ENCODE results near the gene ZNF487.
"Not testable (repeated sequence)": the region's sequence is repeated elsewhere in the genome, so short reads cannot be mapped to it uniquely, and the experiment has no call there.

ZNF487 gene

DNA sequence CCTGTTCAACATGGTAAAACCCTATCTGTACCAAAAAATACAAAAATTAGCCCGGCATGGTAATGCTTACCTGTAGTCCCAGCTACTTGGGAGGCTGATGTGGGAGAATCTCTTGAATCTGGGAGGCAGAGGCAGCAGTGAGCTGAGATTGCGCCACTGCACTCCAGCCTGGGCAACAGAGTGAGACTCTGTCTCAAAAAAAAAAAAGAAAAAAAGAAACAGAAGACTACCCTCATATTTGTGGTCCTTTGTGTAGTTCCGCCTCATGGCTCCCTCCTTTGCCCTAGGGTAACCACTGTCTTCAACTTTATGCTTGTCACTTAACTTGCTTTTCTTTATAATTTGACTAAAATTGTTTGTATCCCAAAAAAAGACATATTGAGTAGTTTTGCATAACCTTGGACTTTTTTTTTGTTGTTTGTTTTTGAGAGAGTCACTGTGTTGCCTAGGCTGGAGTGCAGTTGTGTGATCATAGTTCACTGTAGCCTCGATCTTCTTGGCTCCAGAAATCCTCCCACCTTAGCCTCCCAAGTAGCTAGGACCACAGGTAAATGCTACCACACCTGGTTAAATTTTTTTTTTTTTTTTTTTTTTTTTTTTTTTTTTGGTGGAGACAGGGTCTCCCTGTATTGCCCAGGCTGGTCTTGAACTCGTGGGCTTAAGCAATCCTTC is 3.7 kb downstream of the ZNF487 start:
- no peak for DNase-seq (ENCODE audit: low spot score)

DNA sequence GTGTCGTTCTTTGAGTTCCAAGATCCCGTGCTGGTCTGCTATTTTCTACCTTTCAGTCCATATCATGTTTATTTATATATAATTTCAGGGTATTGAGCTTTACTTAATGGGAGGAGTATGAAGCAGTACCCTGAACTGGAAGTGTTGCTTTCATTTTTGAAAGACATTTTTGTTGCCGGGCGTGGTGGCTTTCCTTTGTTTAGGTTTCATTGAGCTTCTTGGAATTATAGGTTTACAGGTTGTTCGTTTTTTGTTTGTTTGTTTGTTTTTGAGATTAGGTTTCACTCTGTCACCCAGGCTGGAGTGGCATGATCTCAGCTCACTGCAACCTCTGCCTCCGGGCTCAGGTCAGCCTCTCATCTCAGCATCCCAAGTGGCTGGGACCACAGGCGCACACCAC is 7.4 kb downstream of the ZNF487 start:
- no peak for DNase-seq (ENCODE audit: low spot score)

DNA sequence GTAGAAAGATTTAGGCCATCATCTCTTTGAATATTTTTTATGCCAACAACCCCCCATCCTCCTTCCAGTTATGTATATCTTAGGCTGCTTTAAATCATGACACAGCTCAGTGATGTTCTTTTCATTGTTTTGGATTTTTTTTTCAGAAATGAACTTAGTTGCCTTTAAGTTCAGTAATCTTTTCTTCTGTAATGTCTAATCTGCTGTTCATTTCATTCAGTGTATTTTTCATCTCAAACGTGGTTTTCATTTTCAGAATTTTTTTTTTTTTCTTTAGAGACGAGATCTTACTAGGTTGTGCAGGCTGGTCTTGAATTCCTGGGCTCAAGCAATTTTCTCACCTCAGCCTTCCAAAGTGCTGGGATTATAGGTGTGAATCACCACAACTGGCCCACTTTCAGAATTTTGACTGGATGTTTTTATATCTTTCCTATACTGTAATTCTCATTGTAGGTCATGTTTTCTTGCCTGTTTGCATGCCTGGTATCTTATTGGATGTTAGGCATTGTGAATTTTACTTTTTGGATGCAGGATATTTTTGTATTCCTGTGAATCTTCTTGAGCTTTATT is 8.1 kb downstream of the ZNF487 start:
- DNase-seq (ENCODE audit: low spot score): no peak

DNA sequence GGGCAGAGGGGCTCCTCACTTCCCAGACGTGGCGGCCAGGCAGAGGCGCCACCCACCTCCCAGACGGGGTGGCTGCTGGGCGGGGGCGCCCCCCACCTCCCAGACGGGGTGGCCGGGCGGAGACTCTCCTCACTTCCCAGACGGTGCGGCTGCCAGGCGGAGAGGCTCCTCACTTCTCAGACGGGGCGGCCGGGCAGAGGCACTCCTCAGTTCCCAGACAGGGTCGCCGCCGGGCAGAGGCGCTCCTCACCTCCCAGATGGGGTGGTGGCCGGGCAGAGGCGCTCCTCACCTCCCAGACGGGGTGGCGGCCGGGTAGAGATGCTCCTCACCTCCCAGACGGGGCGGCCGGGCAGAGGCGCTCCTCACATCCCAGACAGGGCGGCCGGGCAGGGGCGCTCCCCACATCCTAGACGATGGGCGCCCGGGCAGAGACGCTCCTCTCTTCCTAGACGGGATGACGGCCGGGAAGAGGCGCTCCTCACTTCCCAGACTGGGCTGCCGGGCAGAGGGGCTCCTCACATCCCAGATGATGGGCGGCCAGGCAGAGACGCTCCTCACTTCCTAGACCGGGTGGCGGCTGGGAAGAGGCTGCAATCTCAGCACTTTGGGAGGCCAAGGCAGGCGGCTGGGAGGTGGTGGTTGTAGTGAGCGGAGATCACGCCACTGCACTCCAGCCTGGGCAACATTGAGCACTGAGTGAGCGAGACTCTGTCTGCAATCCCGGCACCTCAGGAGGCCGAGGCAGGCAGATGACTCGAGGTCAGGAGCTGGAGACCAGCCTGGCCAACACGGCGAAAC is 9.5 kb downstream of the ZNF487 start:
- DNase-seq (ENCODE audit: low spot score): not testable (repeated sequence)

DNA sequence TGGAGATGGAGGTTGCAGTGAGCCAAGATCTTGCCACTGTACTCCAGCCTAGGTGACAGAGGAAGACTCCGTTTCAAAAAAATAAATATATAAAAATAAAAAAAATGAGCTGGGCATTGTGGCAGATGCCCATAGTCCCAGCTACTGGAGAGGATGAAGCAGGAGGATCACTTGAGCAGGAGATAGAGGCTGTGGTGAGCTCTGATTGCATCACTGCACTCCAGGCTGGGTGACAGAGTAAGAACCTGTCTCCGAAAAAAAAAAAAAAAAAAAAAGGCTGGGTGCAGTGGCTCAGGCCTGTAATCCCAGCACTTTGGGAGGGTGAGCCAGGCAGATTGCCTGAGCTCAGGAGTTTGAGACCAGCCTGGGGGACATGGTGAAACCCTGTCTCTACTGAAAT is 11.8 kb downstream of the ZNF487 start:
- no peak for DNase-seq (ENCODE audit: low spot score)

DNA sequence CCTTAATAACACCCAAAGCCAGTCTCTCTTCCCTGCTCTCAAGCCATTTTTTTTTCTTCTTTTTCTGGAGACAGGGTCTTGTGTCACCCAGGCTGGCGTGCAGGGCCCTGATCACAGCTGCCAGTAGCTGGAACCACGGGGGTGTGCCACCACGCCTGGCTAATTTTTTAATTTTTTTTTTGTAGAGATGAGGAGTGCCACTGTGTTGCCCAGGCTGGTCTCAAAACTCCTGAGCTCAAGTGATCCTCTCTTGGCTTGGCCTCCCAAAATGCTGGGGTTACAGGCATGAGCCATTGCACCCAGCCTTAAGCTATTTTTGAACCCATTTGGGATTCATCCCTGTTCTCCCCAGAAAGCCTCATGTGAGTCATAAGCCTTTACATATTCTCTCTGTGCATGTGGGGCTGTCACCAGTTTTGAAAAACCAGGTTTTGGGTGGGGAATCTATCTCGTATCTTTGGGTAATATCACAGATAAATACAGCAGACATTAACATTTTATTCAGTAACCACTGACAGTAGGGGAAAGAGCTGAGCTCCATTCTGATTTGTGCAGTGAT is 15.5 kb downstream of the ZNF487 start:
- DNase-seq (ENCODE audit: low spot score): no peak

DNA sequence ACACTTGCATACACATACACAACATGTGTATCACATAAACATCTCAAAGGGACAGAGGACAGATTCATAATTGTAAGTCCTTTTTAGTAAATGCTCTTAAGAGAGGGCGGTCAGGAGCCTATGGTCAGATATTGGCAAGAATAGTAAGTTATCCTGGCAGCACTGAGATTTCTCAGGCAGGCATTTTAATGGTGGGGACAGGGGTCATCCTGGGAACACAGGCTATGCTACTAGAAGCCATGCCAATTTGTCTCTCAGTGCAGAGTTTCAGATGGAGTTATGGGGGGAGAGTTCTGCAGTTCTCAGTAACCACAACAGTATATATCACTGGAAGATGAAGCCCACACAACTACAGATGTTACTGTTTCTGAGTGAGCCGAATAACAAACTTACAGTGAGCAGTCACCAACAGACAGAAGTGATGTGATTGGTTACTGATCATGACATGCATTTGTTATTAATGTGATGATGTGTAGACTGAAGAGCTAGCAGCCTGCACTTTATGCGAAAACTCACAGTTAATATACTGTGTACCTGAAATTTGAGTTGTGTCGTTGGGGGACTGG is 16.4 kb downstream of the ZNF487 start:
- no peak for DNase-seq (ENCODE audit: low spot score)

DNA sequence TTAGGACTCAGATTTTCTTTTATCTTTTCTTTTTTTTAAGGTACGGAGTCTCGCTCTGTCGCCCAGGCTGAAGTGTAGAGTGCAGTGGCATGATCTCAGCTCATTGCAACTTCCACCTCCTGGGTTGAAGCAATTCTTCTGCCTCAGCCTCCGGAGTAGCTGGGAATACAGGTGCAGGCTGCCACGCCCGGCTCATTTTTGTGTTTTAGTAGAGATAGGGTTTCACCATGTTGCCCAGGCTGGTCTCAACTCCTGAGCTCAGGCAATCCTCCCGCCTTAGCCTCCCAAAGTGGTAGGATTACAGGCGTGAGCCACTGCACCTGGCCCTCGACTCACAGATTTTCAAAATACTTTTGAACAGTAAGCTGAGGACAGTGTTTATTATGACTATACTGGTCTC is 17.1 kb downstream of the ZNF487 start:
- DNase-seq (ENCODE audit: low spot score): not testable (repeated sequence)

DNA sequence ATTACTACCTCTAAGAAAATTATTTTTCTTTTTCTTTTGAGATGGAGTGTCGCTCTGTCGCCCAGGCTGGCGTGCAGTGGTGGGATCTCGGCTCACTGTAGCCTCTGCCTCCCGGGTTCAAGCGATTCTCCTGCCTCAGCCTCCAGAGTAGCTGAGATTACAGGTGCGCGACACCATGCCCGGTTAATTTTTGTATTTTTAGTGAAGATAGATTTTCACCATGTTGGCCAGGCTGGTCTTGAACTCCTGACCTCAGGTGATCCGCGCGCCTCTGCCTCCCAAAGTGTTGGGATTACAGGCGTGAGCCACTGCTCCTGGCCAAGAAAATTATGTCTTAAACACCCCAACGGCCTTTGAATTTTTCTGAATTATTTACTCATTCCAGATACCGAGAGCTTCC is 19.6 kb downstream of the ZNF487 start:
- DNase-seq (ENCODE audit: low spot score): not testable (repeated sequence)

DNA sequence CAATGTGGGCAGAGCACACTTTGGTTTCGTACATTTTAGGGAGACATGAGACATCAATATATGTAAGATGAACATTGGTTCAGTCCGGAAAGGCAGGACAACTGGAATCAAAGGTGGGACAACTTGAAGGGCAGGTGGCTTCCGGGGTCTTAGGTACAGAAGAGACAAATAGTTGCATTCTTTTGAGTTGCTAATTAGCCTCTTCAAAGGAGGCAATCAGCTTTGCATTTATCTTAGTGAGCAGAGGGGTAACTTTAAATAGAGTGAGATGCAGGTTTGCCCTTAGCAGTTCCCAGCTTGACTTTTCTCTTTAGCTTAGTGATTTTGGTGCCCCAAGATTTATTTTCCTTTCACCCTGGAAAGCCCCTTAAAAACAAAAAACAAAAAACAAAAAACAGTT is 21.3 kb downstream of the ZNF487 start:
- no peak for DNase-seq (ENCODE audit: low spot score)

DNA sequence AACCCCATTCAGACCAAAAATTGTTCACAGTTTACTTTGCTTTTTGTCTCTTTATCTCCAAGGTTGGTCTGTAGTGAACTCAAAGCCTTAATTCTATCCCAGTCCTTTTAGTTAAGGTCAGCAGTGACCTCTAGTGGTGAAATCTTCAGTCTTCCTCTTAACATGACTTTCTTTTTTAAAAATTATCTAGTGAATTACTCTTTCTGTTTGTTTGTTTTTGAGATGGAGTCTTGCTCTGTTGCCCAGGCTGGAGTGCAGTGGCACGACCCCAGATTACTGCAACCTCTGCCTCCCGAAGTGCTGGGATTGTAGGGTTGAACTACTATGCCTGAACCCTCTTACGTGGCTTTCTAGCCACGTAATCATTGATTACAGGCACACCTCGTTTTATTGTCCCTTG is 25.0 kb downstream of the ZNF487 start:
- peak; percentile 87 for DNase-seq (ENCODE audit: low spot score)

DNA sequence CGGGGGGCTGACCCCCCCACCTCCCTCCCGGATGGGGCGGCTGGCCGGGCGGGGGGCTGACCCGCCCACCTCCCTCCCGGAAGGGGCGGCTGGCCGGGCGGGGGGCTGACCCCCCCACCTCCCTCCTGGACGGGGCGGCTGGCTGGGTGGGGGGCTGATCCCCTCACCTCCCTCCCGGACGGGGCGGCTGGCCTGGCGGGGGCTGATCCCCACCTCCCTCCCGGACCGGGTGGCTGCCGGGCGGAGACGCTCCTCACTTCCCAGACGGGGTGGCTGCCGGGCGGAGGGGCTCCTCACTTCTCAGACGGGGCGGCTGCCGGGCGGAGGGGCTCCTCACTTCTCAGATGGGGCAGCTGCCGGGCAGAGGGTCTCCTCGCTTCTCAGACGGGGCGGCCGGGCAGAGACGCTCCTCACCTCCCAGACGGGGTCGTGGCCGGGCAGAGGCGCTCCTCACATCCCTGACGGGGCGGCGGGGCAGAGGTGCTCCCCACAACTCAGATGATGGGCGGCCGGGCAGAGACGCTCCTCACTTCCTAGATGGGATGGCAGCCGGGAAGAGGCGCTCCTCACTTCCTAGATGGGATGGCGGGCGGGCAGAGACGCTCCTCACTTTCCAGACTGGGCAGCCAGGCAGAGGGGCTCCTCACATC is 28.3 kb downstream of the ZNF487 start:
- DNase-seq (ENCODE audit: low spot score): not testable (repeated sequence)

DNA sequence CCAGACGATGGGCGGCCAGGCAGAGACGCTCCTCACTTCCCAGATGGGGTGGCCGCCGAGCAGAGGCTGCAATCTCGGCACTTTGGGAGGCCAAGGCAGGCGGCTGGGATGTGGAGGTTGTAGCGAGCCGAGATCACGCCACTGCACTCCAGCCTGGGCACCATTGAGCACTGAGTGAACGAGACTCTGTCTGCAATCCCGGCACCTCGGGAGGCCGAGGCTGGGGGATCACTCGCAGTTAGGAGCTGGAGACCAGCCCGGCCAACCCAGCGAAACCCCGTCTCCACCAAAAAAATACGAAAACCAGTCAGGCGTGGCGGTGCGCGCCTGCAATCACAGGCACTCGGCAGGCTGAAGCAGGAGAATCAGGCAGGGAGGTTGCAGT is 28.8 kb downstream of the ZNF487 start:
- not testable (repeated sequence) for DNase-seq (ENCODE audit: low spot score)

DNA sequence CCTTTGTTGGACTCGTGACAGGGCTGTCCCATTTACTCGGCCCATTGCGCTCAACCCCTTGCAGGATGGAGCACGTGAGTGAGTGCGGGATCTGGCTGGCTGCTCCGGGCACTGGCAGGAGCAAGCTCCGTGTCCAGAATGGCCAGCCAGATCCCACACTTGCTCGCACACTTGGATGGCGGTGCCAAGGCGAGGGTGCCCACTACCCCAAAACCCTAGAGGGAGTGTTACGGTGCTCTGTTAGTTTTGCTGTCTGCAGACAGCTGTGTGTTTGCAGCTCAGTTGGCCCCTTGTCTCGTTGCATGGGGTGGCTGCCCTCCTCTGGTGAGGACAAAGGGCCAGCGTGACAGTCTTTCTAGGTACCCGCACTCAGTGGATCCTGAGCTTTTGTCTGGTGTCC is 34.2 kb downstream of the ZNF487 start:
- no peak for DNase-seq (ENCODE audit: low spot score)

DNA sequence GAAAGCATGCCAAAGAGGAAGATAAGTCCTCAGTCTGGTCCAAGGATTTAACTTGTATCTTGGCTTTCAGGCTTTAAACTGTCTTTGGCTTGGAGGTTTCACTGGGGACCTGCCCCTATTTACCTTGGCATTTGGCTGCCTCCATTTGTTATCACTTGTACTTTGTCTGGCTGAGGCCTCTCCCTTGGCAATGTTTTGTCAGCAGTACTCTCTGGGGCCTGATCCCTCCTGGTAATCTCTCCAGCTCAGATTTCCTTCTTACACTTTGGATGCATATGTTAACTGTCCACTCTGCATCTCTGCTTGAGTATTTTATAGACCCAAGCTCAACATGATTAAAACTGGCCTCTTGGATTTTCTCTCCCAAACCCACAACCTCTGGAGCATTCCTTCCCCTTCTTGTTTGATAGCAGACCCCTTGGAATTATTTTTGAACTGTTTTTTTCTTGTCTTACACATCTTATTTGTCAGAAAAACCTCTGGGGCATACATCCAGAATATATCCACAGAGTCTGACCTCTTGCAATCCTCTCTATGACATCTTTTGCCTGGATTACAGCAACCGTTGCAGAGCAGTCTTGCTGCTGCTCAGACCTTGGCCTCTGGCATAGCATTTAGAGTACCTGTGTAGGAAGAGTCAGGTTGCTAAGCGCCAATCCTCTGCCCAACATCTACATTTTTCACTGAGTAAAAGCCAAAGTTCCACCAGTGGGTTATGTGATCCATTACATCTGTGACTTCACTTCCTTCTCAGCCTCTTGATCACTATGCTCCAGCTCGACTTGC is 35.2 kb downstream of the ZNF487 start:
- no peak for DNase-seq (ENCODE audit: low spot score)

DNA sequence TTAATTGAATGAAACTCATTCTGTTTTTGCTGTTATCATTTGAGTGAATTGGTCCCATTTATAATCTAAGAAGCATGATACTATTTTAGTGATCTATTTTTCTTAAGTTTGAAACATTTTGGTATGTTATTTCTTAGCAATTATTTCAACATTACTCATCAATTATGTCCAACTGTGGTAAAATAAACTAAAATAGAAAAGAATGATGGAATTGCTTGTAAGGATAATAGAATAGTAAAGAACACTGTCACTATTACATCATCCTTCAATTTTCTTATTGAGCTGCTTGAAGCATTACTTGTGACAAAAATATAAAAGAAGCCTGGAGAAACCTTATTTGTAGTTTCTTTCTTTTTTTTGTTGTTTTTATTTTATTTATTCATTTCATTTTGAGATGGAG is 42.4 kb downstream of the ZNF487 start:
- DNase-seq (ENCODE audit: low spot score): no peak

DNA sequence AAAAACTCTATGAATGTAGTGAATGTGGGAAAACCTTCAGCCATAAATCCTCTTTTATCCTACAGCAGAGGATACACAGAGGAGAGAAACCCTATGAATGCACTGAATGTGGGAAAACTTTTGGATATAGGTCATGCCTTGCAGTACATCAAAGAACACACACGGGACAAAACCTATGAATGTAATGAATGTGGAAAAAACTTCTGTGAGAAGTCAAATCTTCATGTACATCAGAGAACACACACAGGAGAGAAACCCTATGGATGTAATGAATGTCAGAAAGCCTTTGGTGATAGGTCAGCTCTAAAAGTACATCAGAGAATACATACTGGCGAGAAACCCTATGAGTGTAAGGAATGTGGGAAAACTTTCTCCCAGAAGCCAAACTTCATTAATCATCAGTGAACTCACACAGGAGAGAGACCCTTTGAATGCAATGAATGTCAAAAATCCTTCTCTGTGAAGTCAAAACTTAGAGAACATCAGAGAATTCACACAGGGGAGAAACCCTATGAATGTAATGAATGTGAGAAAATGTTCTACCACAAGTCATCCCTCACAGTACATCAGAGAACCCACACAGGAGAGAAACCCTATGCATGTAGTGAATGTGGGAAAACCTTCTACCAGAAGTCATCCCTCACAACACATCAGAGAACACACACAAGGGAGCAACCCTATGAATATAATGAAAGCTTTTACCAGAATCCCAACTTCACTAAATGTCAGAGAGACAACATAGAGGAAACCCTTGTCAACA is 45.6 kb downstream of the ZNF487 start:
- DNase-seq (ENCODE audit: low spot score): no peak

DNA sequence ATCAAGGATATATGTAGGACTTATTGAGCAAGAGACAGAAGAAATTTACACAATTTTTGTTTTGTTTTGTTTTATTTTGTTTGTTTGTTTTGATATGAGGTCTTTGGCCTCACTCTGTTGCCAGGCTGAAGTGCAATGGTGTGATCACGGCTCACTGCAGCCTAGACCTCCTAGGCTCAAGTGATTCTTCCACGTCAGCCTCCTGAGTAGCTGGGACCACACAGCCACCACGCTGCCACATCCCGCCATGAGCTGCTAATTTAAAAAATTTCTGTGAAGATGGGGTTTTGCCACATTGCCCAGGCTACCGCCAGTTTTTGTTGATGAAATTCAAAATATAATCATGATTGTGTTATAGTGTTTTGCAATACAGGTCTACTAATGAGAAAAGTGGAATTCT is 54.9 kb downstream of the ZNF487 start:
- no peak for DNase-seq (ENCODE audit: low spot score)

DNA sequence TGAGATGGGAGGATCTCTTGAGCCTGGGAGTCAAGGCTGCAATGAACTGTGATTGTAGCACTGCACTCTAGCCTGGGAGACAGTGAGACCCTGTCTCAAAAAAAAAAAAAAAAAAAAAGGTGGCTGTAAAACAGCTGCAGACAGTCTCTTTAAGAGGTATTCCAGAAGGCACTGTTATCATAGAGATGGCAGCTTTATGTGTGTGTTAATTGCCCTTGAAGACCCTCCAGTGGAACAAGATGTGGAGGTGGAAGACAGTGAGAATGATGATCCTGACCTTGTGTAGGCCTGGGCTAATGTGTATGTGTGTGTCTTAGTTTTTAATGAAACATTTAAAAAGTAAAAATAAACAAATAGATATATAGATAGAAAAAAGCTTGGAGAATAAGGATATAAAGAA is 66.0 kb downstream of the ZNF487 start:
- DNase-seq (ENCODE audit: low spot score): no peak

DNA sequence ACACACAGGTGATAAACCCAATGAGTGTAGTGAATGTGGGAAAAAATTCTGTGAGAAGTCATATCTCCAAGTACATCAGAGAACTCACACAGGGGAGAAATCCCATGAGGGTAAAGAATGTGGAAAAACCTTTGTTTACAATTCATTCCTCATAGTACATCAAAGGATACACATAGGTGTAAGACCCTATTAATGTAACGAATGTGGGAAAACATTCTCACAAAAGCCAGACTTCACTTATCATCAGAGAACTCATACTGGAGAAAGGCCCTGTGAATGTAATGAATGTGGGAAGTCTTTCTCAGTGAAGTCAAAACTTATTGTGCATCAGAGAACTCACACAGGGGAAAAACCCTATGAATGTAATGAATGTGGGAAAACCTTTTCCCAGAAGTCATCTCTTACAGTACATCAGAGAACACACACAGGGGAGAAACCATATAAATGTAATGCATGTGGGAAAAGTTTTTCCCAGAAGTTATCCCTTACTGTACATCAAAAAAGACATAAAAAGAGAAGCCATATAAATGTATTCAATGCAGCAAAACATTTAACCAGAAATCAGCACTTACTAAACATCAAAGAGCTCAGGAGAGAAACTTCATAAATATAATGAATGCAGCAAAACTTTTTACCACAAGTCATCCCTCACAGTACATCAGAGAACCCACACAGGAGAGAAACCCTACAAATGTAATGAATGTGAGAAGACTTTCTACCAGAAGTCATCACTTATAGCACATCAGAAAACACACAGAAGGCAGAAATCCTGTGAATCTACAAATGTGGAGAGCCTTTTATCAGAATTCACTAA is 87.7 kb downstream of the ZNF487 start:
- DNase-seq (ENCODE audit: low spot score): no peak
